DOHH2 (cell line): ENCODE measurements around the gene TEAD4.

Experiments used
- EZH2phosphoT487 ChIP-seq: fragments of 200-600 bp; sonication (generic); IDR thresholded peaks from 2 replicates; pipeline ENCODE4 v1.6.1; 2017; ENCODE audit warnings: borderline replicate concordance, mild to moderate bottlenecking, antibody characterized with exemption, low read length, moderate library complexity, mixed read lengths
- TF ChIP-seq, protein P1 (sequence below): fragments of 200-600 bp; sonication (generic); IDR thresholded peaks from one replicate; pipeline ENCODE4 v1.5.1; 2014; ENCODE audit warnings: antibody characterized with exemption, mild to moderate bottlenecking, low read depth, low read length; ENCODE audit not compliant: poor library complexity, severe bottlenecking

DNA sequence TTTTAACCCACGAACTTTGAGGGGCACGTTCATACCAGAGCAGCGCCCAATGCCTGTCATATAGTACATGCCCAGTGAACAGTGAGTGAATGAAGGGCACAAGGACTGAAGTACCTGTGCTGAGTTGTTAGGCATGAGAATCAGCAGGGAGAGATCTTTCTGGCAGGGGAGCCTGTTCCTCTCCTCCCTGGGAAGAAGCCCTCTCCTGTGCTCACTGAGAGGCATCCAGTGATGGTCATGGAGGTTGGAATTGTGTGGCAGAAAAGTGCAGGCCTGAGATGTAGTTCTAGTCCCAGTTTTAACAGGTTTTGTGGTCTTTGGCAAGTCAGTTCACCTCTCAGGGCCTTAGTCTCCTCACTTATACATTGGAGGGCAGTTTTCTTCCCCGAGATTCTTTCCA, 20.6 kb downstream of the TEAD4 start:
- TF ChIP-seq, protein P1, sequence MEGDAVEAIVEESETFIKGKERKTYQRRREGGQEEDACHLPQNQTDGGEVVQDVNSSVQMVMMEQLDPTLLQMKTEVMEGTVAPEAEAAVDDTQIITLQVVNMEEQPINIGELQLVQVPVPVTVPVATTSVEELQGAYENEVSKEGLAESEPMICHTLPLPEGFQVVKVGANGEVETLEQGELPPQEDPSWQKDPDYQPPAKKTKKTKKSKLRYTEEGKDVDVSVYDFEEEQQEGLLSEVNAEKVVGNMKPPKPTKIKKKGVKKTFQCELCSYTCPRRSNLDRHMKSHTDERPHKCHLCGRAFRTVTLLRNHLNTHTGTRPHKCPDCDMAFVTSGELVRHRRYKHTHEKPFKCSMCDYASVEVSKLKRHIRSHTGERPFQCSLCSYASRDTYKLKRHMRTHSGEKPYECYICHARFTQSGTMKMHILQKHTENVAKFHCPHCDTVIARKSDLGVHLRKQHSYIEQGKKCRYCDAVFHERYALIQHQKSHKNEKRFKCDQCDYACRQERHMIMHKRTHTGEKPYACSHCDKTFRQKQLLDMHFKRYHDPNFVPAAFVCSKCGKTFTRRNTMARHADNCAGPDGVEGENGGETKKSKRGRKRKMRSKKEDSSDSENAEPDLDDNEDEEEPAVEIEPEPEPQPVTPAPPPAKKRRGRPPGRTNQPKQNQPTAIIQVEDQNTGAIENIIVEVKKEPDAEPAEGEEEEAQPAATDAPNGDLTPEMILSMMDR: no peak
- no peak for TF ChIP-seq EZH2phosphoT487
